ENCODE results near the gene ATP1B4.
A peak's percentile ranks its signal among the peaks of the same experiment; 100 is the strongest.

The ATP1B4 gene

DNA sequence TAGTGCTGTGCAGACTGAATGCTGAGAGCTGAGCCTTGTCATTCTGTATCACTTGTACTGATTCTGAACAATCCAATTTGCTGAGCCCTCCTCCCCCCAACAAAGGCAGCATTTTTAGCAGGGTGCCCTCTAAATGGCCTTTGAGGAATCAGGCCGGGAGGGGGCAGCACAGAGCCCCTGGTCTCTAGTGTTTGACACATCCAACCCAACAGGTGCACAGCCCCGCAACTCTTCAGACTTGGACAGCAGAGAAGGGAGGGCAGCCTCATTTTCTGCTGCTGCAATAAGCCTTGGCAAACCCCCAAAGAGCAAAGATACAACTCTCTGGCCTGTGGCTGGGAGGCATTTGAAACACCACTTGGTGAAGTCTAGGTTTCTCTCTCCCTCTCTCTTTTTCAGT lies 3.4 kb downstream of the ATP1B4 start:
- Histone ChIP-seq H3K4me1 (ENCODE audit: control insufficient read depth, low read depth, low read length) (no peaks in the 10 kb centered on the region), H3K4ac (ENCODE audit: low read depth, low read length) (no peak overlapping the region), H3K18ac (ENCODE audit: low read length) (no peak overlapping the region), H3K27ac (ENCODE audit: low read depth, low read length) (no peak overlapping the region), H3K36me3 (ENCODE audit: control insufficient read depth, insufficient read depth, low read length) (no peaks in the 10 kb centered on the region), H2BK15ac (replicated peaks; ENCODE audit: low read depth) (no peak overlapping the region), H3K27me3 (ENCODE audit: insufficient read depth, low read length, poor library complexity) (no peaks in the 10 kb centered on the region), H2BK5ac (ENCODE audit: low read length) (no peak overlapping the region), H3K4me3 (ENCODE audit: low read length) (no peak overlapping the region), H3K23ac (ENCODE audit: low read length) (no peak overlapping the region), H4K8ac (ENCODE audit: low read depth, low read length) (no peak overlapping the region), H3K79me2 (ENCODE audit: control insufficient read depth, insufficient read depth, low read length) (no peaks in the 10 kb centered on the region), H4K5ac (ENCODE audit: low read length) (no peak overlapping the region), H3K56ac (ENCODE audit: low read length) (no peak overlapping the region), H3K4me2 (ENCODE audit: low read length) (no peak overlapping the region), H3K79me1 (ENCODE audit: low read length) (no peaks in the 10 kb centered on the region), H3K9ac (ENCODE audit: low read length) (no peak overlapping the region), H2BK120ac (ENCODE audit: low read depth, low read length) (no peak overlapping the region), H2AK5ac (ENCODE audit: low read length) (no peak overlapping the region)
- DNase-seq, result peak; percentile 29
- no CpG with 5 or more reads among the region's 2 CpGs for WGBS (ENCODE audit: extremely low coverage, insufficient coverage, low lambda C conversion rate)

DNA sequence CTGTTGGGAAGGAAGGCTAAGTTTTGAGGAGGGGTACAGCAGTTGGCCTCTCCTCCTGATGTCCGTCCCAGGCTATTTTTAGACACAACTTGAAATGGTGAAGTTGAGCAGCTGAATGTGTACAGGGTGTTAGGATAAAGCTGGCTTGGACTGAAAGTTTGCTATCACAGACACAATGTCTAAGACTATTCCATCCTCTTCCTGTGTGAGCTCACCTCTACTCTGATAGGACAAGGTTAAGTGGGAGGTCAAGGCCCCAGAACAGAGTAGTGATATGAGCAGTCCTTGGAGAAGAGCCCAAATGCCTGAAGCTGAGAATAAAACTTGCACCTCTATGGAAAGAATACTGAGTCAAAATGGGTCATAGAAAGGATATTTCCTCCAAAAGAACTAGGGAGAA lies 4.1 kb downstream of the ATP1B4 start:
- no CpG with 5 or more reads among the region's 1 CpG for WGBS (ENCODE audit: extremely low coverage, insufficient coverage, low lambda C conversion rate)
- no peak overlapping the region for H3K4me2 ChIP-seq (ENCODE audit: low read length)
- no peak overlapping the region for H2AK5ac ChIP-seq (ENCODE audit: low read length)
- no peaks in the 10 kb centered on the region for H3K27me3 ChIP-seq (ENCODE audit: insufficient read depth, low read length, poor library complexity)
- H3K18ac ChIP-seq (ENCODE audit: low read length), result no peak overlapping the region
- H4K5ac ChIP-seq (ENCODE audit: low read length), result no peak overlapping the region
- H3K36me3 ChIP-seq (ENCODE audit: control insufficient read depth, insufficient read depth, low read length), result no peaks in the 10 kb centered on the region
- no peak overlapping the region for H3K27ac ChIP-seq (ENCODE audit: low read depth, low read length)
- H3K23ac ChIP-seq (ENCODE audit: low read length), result no peak overlapping the region
- DNase-seq, result no peak
- no peak overlapping the region for H3K9ac ChIP-seq (ENCODE audit: low read length)
- H2BK15ac ChIP-seq (replicated peaks; ENCODE audit: low read depth), result no peak overlapping the region
- H3K4me1 ChIP-seq (ENCODE audit: control insufficient read depth, low read depth, low read length), result no peaks in the 10 kb centered on the region
- no peak overlapping the region for H3K4ac ChIP-seq (ENCODE audit: low read depth, low read length)
- H3K79me2 ChIP-seq (ENCODE audit: control insufficient read depth, insufficient read depth, low read length), result no peaks in the 10 kb centered on the region
- H3K79me1 ChIP-seq (ENCODE audit: low read length), result no peaks in the 10 kb centered on the region
- no peak overlapping the region for H4K8ac ChIP-seq (ENCODE audit: low read depth, low read length)
- no peak overlapping the region for H3K4me3 ChIP-seq (ENCODE audit: low read length)
- no peak overlapping the region for H3K56ac ChIP-seq (ENCODE audit: low read length)
- H2BK120ac ChIP-seq (ENCODE audit: low read depth, low read length), result no peak overlapping the region
- H2BK5ac ChIP-seq (ENCODE audit: low read length), result no peak overlapping the region

DNA sequence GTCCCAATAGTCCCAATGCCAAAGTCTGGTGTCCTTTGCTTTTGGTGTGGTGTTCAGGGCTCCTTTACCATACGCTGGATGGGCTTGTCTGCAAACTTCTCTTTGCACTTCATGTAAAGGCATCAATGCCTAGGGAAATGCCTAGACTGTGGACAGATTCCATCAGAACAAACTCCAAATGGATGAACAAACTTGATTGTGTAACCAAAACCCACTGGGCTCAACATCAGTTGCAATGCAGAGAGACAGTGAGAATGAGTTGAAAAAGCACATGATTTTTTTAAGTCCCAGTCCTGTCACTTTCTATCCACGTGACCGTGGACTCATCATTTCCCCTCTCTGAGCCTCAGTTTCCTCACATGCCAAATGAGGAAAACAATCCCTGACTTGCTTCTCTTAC lies 4.9 kb downstream of the ATP1B4 start:
- Histone ChIP-seq H3K27ac (ENCODE audit: low read depth, low read length) (no peak overlapping the region), H3K79me2 (ENCODE audit: control insufficient read depth, insufficient read depth, low read length) (no peaks in the 10 kb centered on the region), H3K4me3 (ENCODE audit: low read length) (no peak overlapping the region), H2BK15ac (replicated peaks; ENCODE audit: low read depth) (no peak overlapping the region), H3K4ac (ENCODE audit: low read depth, low read length) (no peak overlapping the region), H3K9ac (ENCODE audit: low read length) (no peak overlapping the region), H2AK5ac (ENCODE audit: low read length) (no peak overlapping the region), H2BK120ac (ENCODE audit: low read depth, low read length) (no peak overlapping the region), H3K27me3 (ENCODE audit: insufficient read depth, low read length, poor library complexity) (no peaks in the 10 kb centered on the region), H4K8ac (ENCODE audit: low read depth, low read length) (no peak overlapping the region), H4K5ac (ENCODE audit: low read length) (no peak overlapping the region), H3K18ac (ENCODE audit: low read length) (no peak overlapping the region), H3K36me3 (ENCODE audit: control insufficient read depth, insufficient read depth, low read length) (no peaks in the 10 kb centered on the region), H3K4me1 (ENCODE audit: control insufficient read depth, low read depth, low read length) (no peaks in the 10 kb centered on the region), H3K23ac (ENCODE audit: low read length) (no peak overlapping the region), H3K79me1 (ENCODE audit: low read length) (no peaks in the 10 kb centered on the region), H3K56ac (ENCODE audit: low read length) (no peak overlapping the region), H3K4me2 (ENCODE audit: low read length) (no peak overlapping the region), H2BK5ac (ENCODE audit: low read length) (no peak overlapping the region)
- WGBS (ENCODE audit: extremely low coverage, insufficient coverage, low lambda C conversion rate), result no CpG with 5 or more reads among the region's 3 CpGs
- no peak for DNase-seq

DNA sequence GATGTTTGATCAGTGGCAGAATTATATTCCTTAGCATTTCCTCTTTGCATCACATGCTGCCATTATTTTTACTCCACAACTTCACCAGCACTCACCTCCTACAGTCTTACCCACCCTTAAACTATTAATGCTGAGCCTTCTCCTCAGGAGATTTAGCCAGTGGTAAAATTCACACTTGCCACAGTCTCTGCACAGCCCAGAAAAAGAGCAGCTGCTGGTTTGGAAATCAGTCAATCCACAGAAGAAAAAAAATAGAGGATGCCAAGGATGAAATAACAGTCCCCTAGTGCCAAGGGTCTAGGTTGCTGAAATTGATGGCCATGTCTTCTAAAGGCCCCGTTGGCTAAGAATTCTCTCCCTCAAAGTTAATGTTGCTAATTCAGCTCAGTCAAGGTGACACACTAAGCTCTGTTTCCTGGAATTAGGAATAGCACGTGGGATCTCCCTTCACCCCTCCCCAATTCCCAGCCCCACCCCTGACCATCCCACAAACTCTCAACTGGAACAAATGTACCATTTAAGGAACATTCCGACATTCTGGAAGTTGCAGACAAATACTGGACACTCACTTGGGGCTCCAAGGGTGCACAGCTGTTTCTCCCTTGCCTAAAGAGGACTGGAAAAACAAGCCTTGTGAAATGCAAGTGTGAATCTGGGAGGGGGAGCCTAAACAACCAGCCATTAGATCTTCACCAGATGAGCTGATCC lies 5.7 kb downstream of the ATP1B4 start:
- H3K27ac ChIP-seq (ENCODE audit: low read depth, low read length), result no peak overlapping the region
- H3K4me1 ChIP-seq (ENCODE audit: control insufficient read depth, low read depth, low read length), result no peaks in the 10 kb centered on the region
- no peak overlapping the region for H3K23ac ChIP-seq (ENCODE audit: low read length)
- no peaks in the 10 kb centered on the region for H3K79me1 ChIP-seq (ENCODE audit: low read length)
- no peak overlapping the region for H3K4me3 ChIP-seq (ENCODE audit: low read length)
- no peak overlapping the region for H3K4ac ChIP-seq (ENCODE audit: low read depth, low read length)
- H4K8ac ChIP-seq (ENCODE audit: low read depth, low read length), result no peak overlapping the region
- no peak overlapping the region for H2BK5ac ChIP-seq (ENCODE audit: low read length)
- H3K18ac ChIP-seq (ENCODE audit: low read length), result no peak overlapping the region
- no peaks in the 10 kb centered on the region for H3K36me3 ChIP-seq (ENCODE audit: control insufficient read depth, insufficient read depth, low read length)
- no CpG with 5 or more reads among the region's 3 CpGs for WGBS (ENCODE audit: extremely low coverage, insufficient coverage, low lambda C conversion rate)
- no peaks in the 10 kb centered on the region for H3K27me3 ChIP-seq (ENCODE audit: insufficient read depth, low read length, poor library complexity)
- no peak overlapping the region for H3K56ac ChIP-seq (ENCODE audit: low read length)
- H3K9ac ChIP-seq (ENCODE audit: low read length), result no peak overlapping the region
- no peak overlapping the region for H2BK15ac ChIP-seq (replicated peaks; ENCODE audit: low read depth)
- no peak overlapping the region for H4K5ac ChIP-seq (ENCODE audit: low read length)
- DNase-seq, result no peak
- H2BK120ac ChIP-seq (ENCODE audit: low read depth, low read length), result no peak overlapping the region
- H2AK5ac ChIP-seq (ENCODE audit: low read length), result no peak overlapping the region
- no peak overlapping the region for H3K4me2 ChIP-seq (ENCODE audit: low read length)
- H3K79me2 ChIP-seq (ENCODE audit: control insufficient read depth, insufficient read depth, low read length), result no peaks in the 10 kb centered on the region

DNA sequence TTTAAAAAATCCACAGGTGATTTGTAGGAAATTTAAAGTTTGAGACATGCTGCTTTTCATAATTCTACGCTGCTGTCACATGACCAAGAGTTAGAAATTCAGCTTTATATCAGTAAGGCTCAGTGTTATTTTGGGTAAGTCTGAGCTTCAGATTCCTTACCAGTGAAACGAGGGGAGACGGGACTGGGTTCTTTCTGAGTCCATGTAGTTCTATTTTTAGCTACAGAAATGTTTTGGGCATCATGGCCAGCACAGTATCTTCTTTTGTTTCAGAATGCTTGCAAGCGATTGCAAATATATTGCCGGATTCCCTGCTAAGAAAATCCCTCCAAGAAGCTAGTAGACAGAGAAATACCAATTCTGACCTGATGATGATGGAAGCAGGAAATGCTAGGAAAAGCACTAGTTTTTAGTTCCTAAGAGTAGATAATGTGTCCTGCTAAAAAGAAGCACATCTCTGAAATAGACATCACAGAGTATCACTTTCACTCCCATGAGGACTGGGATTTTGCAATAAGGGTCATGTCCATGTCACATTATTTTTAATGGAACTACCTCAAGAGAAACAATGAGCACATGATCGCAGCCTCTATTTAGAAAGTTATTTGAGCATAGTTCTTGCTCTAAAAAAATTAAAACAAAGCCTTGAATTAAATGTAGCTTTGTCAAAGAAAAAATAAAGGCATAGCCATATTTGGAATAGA lies 10.9 kb downstream of the ATP1B4 start:
- H2BK15ac ChIP-seq (replicated peaks; ENCODE audit: low read depth), result no peak overlapping the region
- no peak overlapping the region for H4K5ac ChIP-seq (ENCODE audit: low read length)
- no peak overlapping the region for H2AK5ac ChIP-seq (ENCODE audit: low read length)
- no peak overlapping the region for H3K4me3 ChIP-seq (ENCODE audit: low read length)
- no peaks in the 10 kb centered on the region for H3K27me3 ChIP-seq (ENCODE audit: insufficient read depth, low read length, poor library complexity)
- H3K9ac ChIP-seq (ENCODE audit: low read length), result no peak overlapping the region
- H3K4ac ChIP-seq (ENCODE audit: low read depth, low read length), result no peak overlapping the region
- H3K4me2 ChIP-seq (ENCODE audit: low read length), result no peak overlapping the region
- H3K56ac ChIP-seq (ENCODE audit: low read length), result no peak overlapping the region
- no peaks in the 10 kb centered on the region for H3K36me3 ChIP-seq (ENCODE audit: control insufficient read depth, insufficient read depth, low read length)
- H3K4me1 ChIP-seq (ENCODE audit: control insufficient read depth, low read depth, low read length), result peaks cover 3% of the 10 kb centered on the region
- no peak for DNase-seq
- H3K18ac ChIP-seq (ENCODE audit: low read length), result no peak overlapping the region
- no peak overlapping the region for H3K27ac ChIP-seq (ENCODE audit: low read depth, low read length)
- no peak overlapping the region for H2BK120ac ChIP-seq (ENCODE audit: low read depth, low read length)
- H2BK5ac ChIP-seq (ENCODE audit: low read length), result no peak overlapping the region
- no CpG with 5 or more reads among the region's 6 CpGs for WGBS (ENCODE audit: extremely low coverage, insufficient coverage, low lambda C conversion rate)
- H4K8ac ChIP-seq (ENCODE audit: low read depth, low read length), result no peak overlapping the region
- no peaks in the 10 kb centered on the region for H3K79me1 ChIP-seq (ENCODE audit: low read length)
- H3K23ac ChIP-seq (ENCODE audit: low read length), result no peak overlapping the region
- no peaks in the 10 kb centered on the region for H3K79me2 ChIP-seq (ENCODE audit: control insufficient read depth, insufficient read depth, low read length)

Data from mesendoderm (in vitro differentiated cells).